Middle frontal gyrus (tissue), 1 donor: ENCODE results near the gene SLF2.

Source experiments
- DNase-seq: peaks from one replicate; pipeline ENCODE4 v3.0.0-alpha.2; 2015; ENCODE audit warnings: low spot score; ENCODE audit errors: extremely low spot score

The SLF2 gene

GRCh38 chr10:100997360-100998182 lies 84.8 kb downstream of the SLF2 start:
- no peak for DNase-seq

- peak; percentile 83 for DNase-seq
Measured at GRCh38 chr10:100998183-100998990, 85.6 kb downstream of the SLF2 start.

- DNase-seq = peak; percentile 74
Measured at GRCh38 chr10:100998991-100999741, 86.4 kb downstream of the SLF2 start.

GRCh38 chr10:100999742-101000126 lies 87.0 kb downstream of the SLF2 start, which contains the start of gene LZTS2:
LZTS2 (plus strand) TSS chr10:100999808; CDS start chr10:101002539, 2,731 bp downstream.
- DNase-seq = no peak

GRCh38 chr10:101000127-101000914 lies 87.6 kb downstream of the SLF2 start:
- DNase-seq = no peak

GRCh38 chr10:101000915-101001658 lies 88.3 kb downstream of the SLF2 start:
- no peak for DNase-seq

GRCh38 chr10:101001659-101002035 lies 88.9 kb downstream of the SLF2 start:
- no peak for DNase-seq

- DNase-seq = no peak
Measured at GRCh38 chr10:101002456-101002855, 89.7 kb downstream of the SLF2 start.

GRCh38 chr10:101003639-101004206 lies 91.0 kb downstream of the SLF2 start:
- no peak for DNase-seq

- no peak for DNase-seq
Measured at GRCh38 chr10:101005361-101005760, 92.6 kb downstream of the SLF2 start.

GRCh38 chr10:101005869-101006567 lies 93.3 kb downstream of the SLF2 start:
- DNase-seq = no peak

- no peak for DNase-seq
Measured at GRCh38 chr10:101006593-101007098, 93.9 kb downstream of the SLF2 start.

GRCh38 chr10:101007099-101007711 lies 94.4 kb downstream of the SLF2 start:
- no peak for DNase-seq

- no peak for DNase-seq
Measured at GRCh38 chr10:101007915-101008822, 95.4 kb downstream of the SLF2 start.

GRCh38 chr10:101008823-101009423 lies 96.2 kb downstream of the SLF2 start:
- no peak for DNase-seq

GRCh38 chr10:101010329-101010728 lies 97.6 kb downstream of the SLF2 start:
- DNase-seq = no peak
